ENCODE data around the gene ACER2. TPM values are rescaled to one million over a fixed set of nuclear protein-coding genes. Genes with fewer than 3 reads are reported as not detected.

ACER2 gene
- total and polyA plus RNA-seq, 2 of the 8 experiments (the other 6 are each of a cell fraction or from before 2014, with no cell fraction given): 7.4 to 8.8 TPM

- ChIA-PET CTCF (ENCODE audit: partially characterized antibody) (interaction anchor here (0.6 to 3.5 kb wide), 25 partner anchors 8 to 374 kb away, joined by 3 to 16 read pairs (median 3); partner anchors contain the start of genes ACER2 and RPS6), POLR2A (ENCODE audit: partially characterized antibody) (interaction anchor here (0.6 to 8.7 kb wide), 4 partner anchors 11 to 283 kb away, joined by 3 to 83 read pairs (median 10); partner anchors contain the start of gene RPS6)
- no peak overlapping the region for H2BK12ac ChIP-seq (ENCODE audit: low read depth, low read length)
- no peaks in the 10 kb centered on the region for H3K27me3 ChIP-seq (replicated peaks in 1 of 4; ENCODE audit: control insufficient read depth in 3 of 4, extremely low read depth in 1 of 4, insufficient read depth in 3 of 4, low read length in 3 of 4)
- H3K56ac ChIP-seq (replicated peaks; ENCODE audit: insufficient read length, low read depth, low read length): no peak overlapping the region
- 38% methylated on average over 12 of the region's 12 CpGs; no CpG with 5 or more reads in 1 of the 2 experiments for WGBS, 2 experiments (ENCODE audit: extremely low coverage in 1 of 2, insufficient coverage in 1 of 2, insufficient read length in 1 of 2, insufficient replicate concordance in 2 of 2, low coverage in 1 of 2, low lambda C conversion rate in 2 of 2, missing lambda C conversion rate in 1 of 2)
- no peak overlapping the region for H3K27ac ChIP-seq (ENCODE audit: low read depth, low read length)
- H3K14ac ChIP-seq (ENCODE audit: insufficient read length): no peak overlapping the region
- H4K5ac ChIP-seq (ENCODE audit: insufficient read length, low read depth, low read length): no peak overlapping the region
- no peak overlapping the region for H3K23ac ChIP-seq (ENCODE audit: insufficient read length)
- H2AFZ ChIP-seq (ENCODE audit: low read length): peak overlapping the region; percentile 25; the same call in 1 of the 2 replicates
- no peak overlapping the region; a peak in 1 of 8 replicates for H3K4me3 ChIP-seq (ENCODE audit: extremely low read depth in 1 of 4, insufficient read depth in 2 of 4, low read depth in 3 of 4, low read length in 4 of 4)
- H2BK15ac ChIP-seq (ENCODE audit: low read length): no peak overlapping the region
- H2AK5ac ChIP-seq (ENCODE audit: low read depth, low read length): no peak overlapping the region
- no peak overlapping the region for H3K4me2 ChIP-seq (ENCODE audit: insufficient read depth in 1 of 2, low read depth in 2 of 2, low read length in 2 of 2)
- H2BK5ac ChIP-seq (ENCODE audit: low read depth, low read length): no peak overlapping the region
- H4K91ac ChIP-seq (replicated peaks; ENCODE audit: insufficient read length, low read length): peak overlapping the region; percentile 38
- peak; percentile 65 to 87 for DNase-seq (ENCODE audit: low read depth in 1 of 2, low spot score in 2 of 2)
- H3K9me3 ChIP-seq (ENCODE audit: insufficient read depth in 2 of 2, low read depth in 1 of 2, low read length in 1 of 2): no peaks in the 10 kb centered on the region
- no peak overlapping the region for H3K18ac ChIP-seq (ENCODE audit: extremely low read depth, low read length)
- H4K20me1 ChIP-seq (replicated peaks in 1 of 2; ENCODE audit: control insufficient read depth in 1 of 2, insufficient read depth in 2 of 2, low read length in 2 of 2): no peaks in the 10 kb centered on the region
- peaks cover 0 to 7% (median 5%) of the 10 kb centered on the region in 4 experiments; a peak in 2 of 7 replicates for H3K4me1 ChIP-seq (replicated peaks in 1 of 4; ENCODE audit: control insufficient read depth in 3 of 4, insufficient read depth in 4 of 4, low read length in 3 of 4)
- no peak overlapping the region for H3K9ac ChIP-seq (replicated peaks in 1 of 4; ENCODE audit: extremely low read depth in 1 of 4, low read depth in 3 of 4, low read length in 3 of 4)
- H4K8ac ChIP-seq (ENCODE audit: extremely low read depth, insufficient read depth, low read length): no peak overlapping the region
- no peak overlapping the region for H2BK120ac ChIP-seq (replicated peaks; ENCODE audit: low read depth, low read length)
- H3K4ac ChIP-seq (replicated peaks; ENCODE audit: insufficient read length, low read depth, low read length): no peak overlapping the region
- H3K23me2 ChIP-seq (ENCODE audit: low read depth, low read length): no peaks in the 10 kb centered on the region
- no peak overlapping the region for H2BK20ac ChIP-seq (ENCODE audit: low read length)
- peaks cover 0 to 1% (median 0%) of the 10 kb centered on the region in 4 experiments; a peak in 1 of 8 replicates for H3K36me3 ChIP-seq (ENCODE audit: control insufficient read depth in 2 of 4, insufficient read depth in 4 of 4, low read length in 3 of 4)
- FAIRE-seq: peak; percentile 92
- no peaks in the 10 kb centered on the region for H3K79me2 ChIP-seq (ENCODE audit: control insufficient read depth in 1 of 2, insufficient read depth in 2 of 2, low read length in 2 of 2)
- H3K79me1 ChIP-seq (ENCODE audit: low read depth, low read length): no peaks in the 10 kb centered on the region
- no peak for TF ChIP-seq GABPA (IDR thresholded peaks at IDR 0.05; ENCODE audit: borderline replicate concordance, insufficient read depth, low read length)
- no peak for TF ChIP-seq TBP (IDR thresholded peaks at IDR 0.05; ENCODE audit: low read depth, low read length)
- peak; percentile 72 for TF ChIP-seq CEBPB (IDR thresholded peaks at IDR 0.05; ENCODE audit: low read depth, low read length)
- TF ChIP-seq POLR2A (IDR thresholded peaks at IDR 0.05; ENCODE audit: control extremely low read depth in 1 of 2, low read depth in 2 of 2, low read length in 2 of 2): no peak
- TF ChIP-seq RFX5 (IDR thresholded peaks at IDR 0.05; ENCODE audit: borderline replicate concordance, low read depth, low read length): no peak
- TF ChIP-seq TEAD4 (IDR thresholded peaks at IDR 0.05; ENCODE audit: low read depth, low read length): peak; percentile 54; the same call in 1 of the 2 replicates
- no peak for TF ChIP-seq PHF8 (conservative IDR thresholded peaks at IDR 0.05; ENCODE audit: low read depth, low read length)
- peak; percentile 46 for TF ChIP-seq NANOG (IDR thresholded peaks at IDR 0.05; ENCODE audit: insufficient read depth, low read depth, low read length, poor library complexity, severe bottlenecking)
- peak; percentile 67; the same call in 1 of the 2 replicates for TF ChIP-seq YY1 (IDR thresholded peaks at IDR 0.05; ENCODE audit: low read depth, low read length)
- peak; percentile 99 to 100 for TF ChIP-seq RAD21 (IDR thresholded peaks at IDR 0.05 in 1 of 2, conservative IDR thresholded peaks at IDR 0.05 in 1 of 2; ENCODE audit: low read depth in 2 of 2, low read length in 2 of 2)
Observed at GRCh38 chr9:19456996-19457692, 48.3 kb downstream of the ACER2 start.

Measured in H1 (cell line).